Large intestine (tissue), 12 donors: ENCODE measurements around the gene MED13. TPM values are rescaled to one million over a fixed set of nuclear protein-coding genes. Genes with fewer than 3 reads are reported as not detected.
A peak's percentile ranks its signal among the peaks of the same experiment; 100 is the strongest.

Source experiments
- DNase-seq, 2 donors: peaks; one replicate each; pipeline versions ENCODE4 v3.0.0 to v3.0.0-alpha.2; 2013
- H3K27ac ChIP-seq: one replicate; pipeline ENCODE4 v1.5.1; 2013; ENCODE audit warnings: low read length
- H3K27me3 ChIP-seq: 2 replicates; pipeline ENCODE4 v1.6.1; 2013; ENCODE audit warnings: low read length; ENCODE audit not compliant: control insufficient read depth, insufficient read depth
- H3K36me3 ChIP-seq: 2 replicates; pipeline ENCODE4 v1.6.1; 2013; ENCODE audit warnings: low read length; ENCODE audit not compliant: control insufficient read depth, insufficient read depth
- H3K4me1 ChIP-seq: one replicate; pipeline ENCODE4 v1.6.1; 2013; ENCODE audit warnings: low read length; ENCODE audit not compliant: control insufficient read depth, insufficient read depth
- H3K4me3 ChIP-seq: one replicate; pipeline ENCODE4 v1.5.1; 2013; ENCODE audit warnings: low read length
- H3K9me3 ChIP-seq: one replicate; pipeline ENCODE4 v1.6.1; 2013; ENCODE audit warnings: mild to moderate bottlenecking, low read depth, low read length, moderate library complexity; ENCODE audit not compliant: control insufficient read depth
- WGBS: methylation state at CpG from one replicate; pipeline ENCODE4 v1.1.5; 2013; ENCODE audit warnings: low lambda C conversion rate; ENCODE audit not compliant: insufficient coverage; 5-methylcytosine and 5-hydroxymethylcytosine counted together
- long read RNA-seq, 11 donors: transcript quantifications; one replicate each; lab custom pipeline, GENCODE V29; 2026
- polyA plus RNA-seq: library from polyadenylated mRNA; unstranded; fragments of 120-200 nt; gene quantifications from one replicate; pipeline ENCODE4 v1.2.1, GENCODE V29; 2013

Gene MED13, protein sequence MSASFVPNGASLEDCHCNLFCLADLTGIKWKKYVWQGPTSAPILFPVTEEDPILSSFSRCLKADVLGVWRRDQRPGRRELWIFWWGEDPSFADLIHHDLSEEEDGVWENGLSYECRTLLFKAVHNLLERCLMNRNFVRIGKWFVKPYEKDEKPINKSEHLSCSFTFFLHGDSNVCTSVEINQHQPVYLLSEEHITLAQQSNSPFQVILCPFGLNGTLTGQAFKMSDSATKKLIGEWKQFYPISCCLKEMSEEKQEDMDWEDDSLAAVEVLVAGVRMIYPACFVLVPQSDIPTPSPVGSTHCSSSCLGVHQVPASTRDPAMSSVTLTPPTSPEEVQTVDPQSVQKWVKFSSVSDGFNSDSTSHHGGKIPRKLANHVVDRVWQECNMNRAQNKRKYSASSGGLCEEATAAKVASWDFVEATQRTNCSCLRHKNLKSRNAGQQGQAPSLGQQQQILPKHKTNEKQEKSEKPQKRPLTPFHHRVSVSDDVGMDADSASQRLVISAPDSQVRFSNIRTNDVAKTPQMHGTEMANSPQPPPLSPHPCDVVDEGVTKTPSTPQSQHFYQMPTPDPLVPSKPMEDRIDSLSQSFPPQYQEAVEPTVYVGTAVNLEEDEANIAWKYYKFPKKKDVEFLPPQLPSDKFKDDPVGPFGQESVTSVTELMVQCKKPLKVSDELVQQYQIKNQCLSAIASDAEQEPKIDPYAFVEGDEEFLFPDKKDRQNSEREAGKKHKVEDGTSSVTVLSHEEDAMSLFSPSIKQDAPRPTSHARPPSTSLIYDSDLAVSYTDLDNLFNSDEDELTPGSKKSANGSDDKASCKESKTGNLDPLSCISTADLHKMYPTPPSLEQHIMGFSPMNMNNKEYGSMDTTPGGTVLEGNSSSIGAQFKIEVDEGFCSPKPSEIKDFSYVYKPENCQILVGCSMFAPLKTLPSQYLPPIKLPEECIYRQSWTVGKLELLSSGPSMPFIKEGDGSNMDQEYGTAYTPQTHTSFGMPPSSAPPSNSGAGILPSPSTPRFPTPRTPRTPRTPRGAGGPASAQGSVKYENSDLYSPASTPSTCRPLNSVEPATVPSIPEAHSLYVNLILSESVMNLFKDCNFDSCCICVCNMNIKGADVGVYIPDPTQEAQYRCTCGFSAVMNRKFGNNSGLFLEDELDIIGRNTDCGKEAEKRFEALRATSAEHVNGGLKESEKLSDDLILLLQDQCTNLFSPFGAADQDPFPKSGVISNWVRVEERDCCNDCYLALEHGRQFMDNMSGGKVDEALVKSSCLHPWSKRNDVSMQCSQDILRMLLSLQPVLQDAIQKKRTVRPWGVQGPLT (N-terminal part only)
- 29.3 TPM for polyA plus RNA-seq
- long read RNA-seq, donor 1, result 0 reads
- long read RNA-seq, donor 2, result 0 reads
- long read RNA-seq, donor 3, result 0 reads
- long read RNA-seq, donor 4, result 0 reads
- long read RNA-seq, donor 5, full-length matches to known transcripts, result 1 of 1 reads
- long read RNA-seq, donor 5, partial matches to known transcripts, result 0 of 1 reads
- long read RNA-seq, donor 5, other reads (novel, unspliced or antisense), result 0 of 1 reads
- long read RNA-seq, donor 6, result 0 reads
- long read RNA-seq, donor 7, partial matches to known transcripts, result 0 of 1 reads
- long read RNA-seq, donor 7, other reads (novel, unspliced or antisense), result 0 of 1 reads
- long read RNA-seq, donor 8, partial matches to known transcripts, result 0 of 3 reads
- long read RNA-seq, donor 8, other reads (novel, unspliced or antisense), result 0 of 3 reads
- long read RNA-seq, donor 9, result 0 reads
- long read RNA-seq, donor 10, full-length matches to known transcripts, result 2 of 2 reads
- long read RNA-seq, donor 10, partial matches to known transcripts, result 0 of 2 reads
- long read RNA-seq, donor 10, other reads (novel, unspliced or antisense), result 0 of 2 reads
- long read RNA-seq, donor 11, partial matches to known transcripts, result 0 of 1 reads
- long read RNA-seq, donor 11, other reads (novel, unspliced or antisense), result 0 of 1 reads

DNA sequence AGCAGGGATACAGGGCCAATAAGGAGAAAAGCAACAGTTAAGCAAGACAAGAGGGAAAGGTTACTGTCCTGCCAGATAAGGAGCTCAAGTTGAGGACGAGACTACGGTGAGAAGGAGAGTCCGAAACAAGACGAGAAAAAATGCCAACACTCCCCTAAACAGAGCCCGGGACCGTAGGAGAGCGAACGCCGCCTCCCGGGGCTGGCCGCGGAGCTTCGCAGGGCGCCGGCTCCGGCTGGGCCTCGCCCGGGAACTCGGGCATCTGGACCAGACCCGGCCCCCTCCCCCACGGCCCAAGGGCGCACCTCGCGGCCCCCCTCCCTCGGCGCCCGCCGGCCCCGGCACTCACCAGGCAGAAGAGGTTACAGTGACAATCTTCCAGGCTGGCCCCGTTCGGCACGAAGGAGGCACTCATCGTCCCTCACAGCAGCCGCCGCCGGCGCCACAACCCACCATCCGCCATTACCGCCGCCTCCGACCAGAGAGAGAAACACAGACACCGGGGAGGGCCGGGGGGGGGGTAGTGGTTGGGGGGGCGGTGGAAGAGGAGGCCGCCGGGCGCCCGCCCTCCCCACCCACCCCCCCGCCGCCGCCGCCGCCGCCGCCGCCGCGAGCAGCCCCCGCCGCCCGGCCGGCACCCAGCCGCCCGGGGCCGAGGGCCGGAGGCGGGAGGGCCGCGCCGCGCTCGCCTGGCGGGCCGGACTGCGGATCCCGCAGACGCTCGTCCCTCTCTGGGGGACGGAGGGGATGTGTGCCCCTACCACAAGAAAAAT is at the start of gene MED13:
TSS of gene MED13 (minus strand) at position 488 of the 773 bp plus-strand sequence. CDS start at position 415, 73 bp downstream.
- no CpG with 5 or more reads among the region's 79 CpGs for WGBS
- Histone ChIP-seq H3K27ac (peak within 1 kb of the TSS; percentile 91), H3K4me1 (peaks cover 3% of the 10 kb centered on the region), H3K36me3 (peaks cover 14% of the 10 kb centered on the region), H3K4me3 (peak within 1 kb of the TSS; percentile 85), H3K9me3 (no peaks in the 10 kb centered on the region), H3K27me3 (no peaks in the 10 kb centered on the region)
- peak; percentile 34 to 68 for DNase-seq

DNA sequence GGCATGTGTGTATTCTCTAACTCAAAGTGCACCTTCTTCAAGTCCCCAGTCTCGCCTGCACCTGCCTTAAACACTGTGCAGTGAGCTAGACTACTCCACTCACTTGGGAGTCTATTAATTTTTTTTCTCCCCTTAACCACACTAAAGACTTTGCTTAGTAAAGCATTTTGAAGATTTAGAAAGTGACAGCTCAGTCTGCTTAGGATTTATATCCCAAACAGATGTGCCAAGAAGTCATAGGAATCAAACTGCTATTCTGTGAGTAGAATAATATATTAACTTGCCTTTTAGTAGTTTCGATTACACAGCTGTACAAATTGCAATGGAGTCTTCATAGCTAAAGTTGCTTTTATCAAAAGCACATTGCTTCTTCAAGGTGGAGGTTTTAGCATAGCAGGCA is 47.2 kb upstream of the MED13 start:
- Histone ChIP-seq H3K27ac (no peak overlapping the region), H3K4me3 (no peak overlapping the region), H3K9me3 (no peaks in the 10 kb centered on the region), H3K4me1 (peaks cover 19% of the 10 kb centered on the region), H3K27me3 (no peaks in the 10 kb centered on the region), H3K36me3 (no peaks in the 10 kb centered on the region)
- DNase-seq, result no peak
- 100% methylated on average over 1 of the region's 2 CpGs for WGBS

DNA sequence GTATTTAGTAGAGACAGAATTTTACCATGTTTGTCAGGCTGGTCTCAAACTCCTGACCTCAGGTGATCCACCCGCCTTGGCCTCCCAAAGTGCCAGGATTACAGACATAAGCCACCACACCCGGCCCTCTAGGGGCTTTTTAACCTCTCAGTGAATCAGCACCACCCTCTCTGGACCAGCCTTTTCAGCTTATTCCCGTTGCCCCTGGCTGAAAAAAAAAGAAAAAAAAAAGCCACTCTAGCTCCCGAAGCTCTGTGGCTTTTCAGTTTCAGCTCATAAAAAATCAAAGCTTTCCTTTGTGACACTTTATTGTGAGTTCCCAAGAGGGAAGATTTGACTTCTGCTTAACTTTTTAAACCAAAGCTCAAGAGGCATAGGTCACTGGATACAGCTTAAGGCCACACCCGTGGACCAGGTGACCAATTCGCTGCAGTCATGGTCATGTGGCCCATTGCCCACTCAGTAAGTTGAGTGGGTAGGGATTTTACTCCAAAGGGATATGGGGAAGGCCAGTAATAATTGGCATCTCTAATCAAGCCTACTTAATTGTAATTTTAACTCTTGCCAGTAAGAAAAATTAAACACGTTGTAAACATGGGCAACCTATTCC is 46.6 kb upstream of the MED13 start:
- Histone ChIP-seq H3K4me3 (no peak overlapping the region), H3K4me1 (peaks cover 19% of the 10 kb centered on the region), H3K9me3 (no peaks in the 10 kb centered on the region), H3K27me3 (no peaks in the 10 kb centered on the region), H3K27ac (peak overlapping the region; percentile 20), H3K36me3 (no peaks in the 10 kb centered on the region)
- DNase-seq, result peak in 1 of 2 donors; percentile 64
- WGBS, result no CpG with 5 or more reads among the region's 7 CpGs

DNA sequence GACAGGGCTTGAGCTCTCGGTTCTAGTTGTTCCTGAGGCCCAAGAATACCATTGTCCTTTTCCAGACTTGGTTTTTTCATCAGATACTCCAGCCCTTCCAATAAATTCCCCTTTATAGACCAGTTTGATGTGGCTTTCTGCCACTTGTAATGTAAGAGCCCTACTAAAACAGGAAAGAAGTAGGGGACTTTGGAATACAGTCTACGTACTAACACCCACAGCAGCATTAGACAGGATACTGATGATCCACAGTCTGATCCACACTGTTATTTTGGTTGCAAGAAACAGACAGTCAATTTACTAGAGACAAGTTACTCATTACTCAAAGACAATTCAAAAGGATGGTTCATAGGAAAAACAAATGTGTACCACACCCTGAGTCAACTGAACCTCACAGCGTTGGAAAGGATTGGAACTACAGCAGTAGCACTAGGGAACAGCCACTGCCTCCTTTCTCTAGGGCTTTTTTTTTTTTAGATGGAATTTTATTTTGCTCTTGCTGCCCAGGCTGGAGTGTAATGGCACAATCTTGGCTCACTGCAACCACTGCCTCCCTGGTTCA is 45.9 kb upstream of the MED13 start:
- peak overlapping the region; percentile 20 for H3K27ac ChIP-seq
- no peaks in the 10 kb centered on the region for H3K27me3 ChIP-seq

DNA sequence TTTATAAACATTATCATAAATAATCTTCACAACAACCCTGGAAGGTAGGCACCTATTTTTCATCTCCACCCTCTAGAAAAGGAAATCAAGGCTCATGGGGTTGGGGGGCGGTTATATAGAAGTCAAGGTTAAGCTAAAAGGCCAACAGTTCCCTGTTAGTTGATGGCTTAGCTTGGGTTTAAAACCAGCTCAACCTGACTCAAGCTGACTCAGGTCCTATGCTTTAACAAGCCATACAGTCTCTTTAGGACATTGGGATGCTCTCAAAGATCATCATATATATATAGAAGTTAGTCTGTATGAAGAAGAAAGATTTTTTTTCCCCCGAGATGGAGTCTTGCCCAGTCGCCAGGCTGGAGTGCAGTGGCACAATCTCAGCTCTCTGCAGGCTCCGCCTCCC is 44.8 kb upstream of the MED13 start:
- Histone ChIP-seq H3K9me3 (no peaks in the 10 kb centered on the region), H3K27me3 (no peaks in the 10 kb centered on the region), H3K36me3 (no peaks in the 10 kb centered on the region), H3K4me3 (no peak overlapping the region), H3K27ac (no peak overlapping the region), H3K4me1 (peaks cover 32% of the 10 kb centered on the region)
- DNase-seq, result no peak
- no CpG with 5 or more reads among the region's 4 CpGs for whole genome bisulfite sequencing

More for the DNA sequence above, 45.9 kb upstream of the MED13 start:
- Histone ChIP-seq H3K4me3 (no peak overlapping the region), H3K36me3 (no peaks in the 10 kb centered on the region), H3K9me3 (no peaks in the 10 kb centered on the region), H3K4me1 (peaks cover 23% of the 10 kb centered on the region)
- DNase-seq, result peak in 1 of 2 donors; percentile 48
- WGBS, result 60% methylated on average over 1 of the region's 3 CpGs

DNA sequence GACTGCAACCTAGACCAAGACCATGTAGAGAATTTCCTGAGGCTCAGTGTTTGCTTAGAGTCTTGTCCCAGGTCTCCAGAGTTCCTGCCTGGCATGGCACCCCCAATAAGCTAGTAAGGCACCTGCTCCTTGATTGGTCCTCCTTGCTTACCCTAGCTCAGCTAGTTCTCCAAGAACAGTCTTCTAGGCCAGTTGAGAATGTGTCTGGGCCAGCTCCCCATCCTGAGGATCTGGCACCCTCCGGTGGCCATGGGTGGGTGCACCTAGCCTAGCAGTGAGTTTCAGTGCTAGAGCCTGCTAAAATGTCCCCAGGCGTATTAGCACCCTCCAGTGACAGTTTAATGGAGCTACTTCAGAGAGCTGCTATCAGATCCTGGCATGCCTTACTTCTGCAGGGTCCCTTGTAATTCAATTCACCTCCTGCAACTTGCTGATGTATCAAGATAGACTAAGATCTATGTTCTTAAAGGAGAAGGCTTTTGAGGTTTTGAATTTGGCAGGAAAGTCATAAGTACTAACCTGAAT is 44.4 kb upstream of the MED13 start:
- Histone ChIP-seq H3K27ac (no peak overlapping the region), H3K4me3 (no peak overlapping the region), H3K4me1 (peaks cover 32% of the 10 kb centered on the region), H3K9me3 (no peaks in the 10 kb centered on the region), H3K27me3 (no peaks in the 10 kb centered on the region), H3K36me3 (no peaks in the 10 kb centered on the region)
- peak; percentile 76 to 83 for DNase-seq
- WGBS, result no CpG with 5 or more reads among the region's 2 CpGs

DNA sequence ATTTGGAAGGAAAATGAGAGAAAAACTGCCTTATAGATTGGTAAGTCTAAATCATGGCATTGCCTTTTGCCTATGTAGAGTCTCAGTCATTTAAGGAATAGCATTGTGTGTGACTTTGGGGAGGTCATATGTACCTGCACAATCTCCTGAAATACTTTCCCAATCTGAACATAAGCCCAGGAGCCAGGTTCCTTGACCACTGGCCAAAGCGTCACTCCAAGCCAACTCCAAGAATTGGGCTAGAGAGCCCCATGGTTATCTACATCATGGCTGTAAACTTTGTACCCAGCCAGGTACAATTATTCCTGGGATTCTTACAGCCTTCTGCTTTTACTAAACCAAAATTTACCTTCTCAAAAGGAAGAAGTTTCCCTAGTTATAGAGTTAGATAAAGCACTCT is 40.8 kb upstream of the MED13 start:
- peaks cover 25% of the 10 kb centered on the region for H3K4me1 ChIP-seq
- no peak overlapping the region for H3K4me3 ChIP-seq
- DNase-seq, result no peak
- no peaks in the 10 kb centered on the region for H3K9me3 ChIP-seq
- no CpG with 5 or more reads among the region's 1 CpG for WGBS
- H3K27ac ChIP-seq, result peak overlapping the region; percentile 59
- H3K36me3 ChIP-seq, result no peaks in the 10 kb centered on the region
- no peaks in the 10 kb centered on the region for H3K27me3 ChIP-seq

DNA sequence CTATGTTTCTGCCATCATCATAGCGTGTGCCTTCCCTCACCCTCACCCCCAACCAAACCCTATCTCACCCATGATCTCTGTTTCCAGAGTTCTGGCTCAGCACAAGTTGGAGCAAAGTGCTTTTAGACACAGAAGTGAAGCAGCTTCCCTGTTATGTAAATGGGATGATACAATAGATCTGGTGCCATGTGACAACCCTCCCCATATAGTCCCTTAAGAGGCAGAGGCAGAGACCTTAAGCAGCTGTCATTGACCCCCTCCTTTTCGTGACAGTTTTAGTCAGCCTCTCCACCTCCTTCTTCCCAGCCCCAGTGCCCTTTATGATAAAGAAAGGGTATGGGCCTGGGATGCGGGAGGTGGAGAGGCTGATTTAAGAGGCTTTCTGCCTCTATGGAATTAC is 40.3 kb upstream of the MED13 start:
- H3K4me3 ChIP-seq, result no peak overlapping the region
- peaks cover 22% of the 10 kb centered on the region for H3K4me1 ChIP-seq
- no peaks in the 10 kb centered on the region for H3K27me3 ChIP-seq
- H3K9me3 ChIP-seq, result no peaks in the 10 kb centered on the region
- H3K27ac ChIP-seq, result peak overlapping the region; percentile 59
- H3K36me3 ChIP-seq, result no peaks in the 10 kb centered on the region
- WGBS, result no CpG with 5 or more reads among the region's 3 CpGs
- no peak for DNase-seq
